MM.1S (cell line): ENCODE results near the gene MSMO1.

ENCODE experiments used
- DNase-seq: peaks from one replicate; pipeline ENCODE4 v3.0.0-alpha.2; 2015
- H2AFZ ChIP-seq: fragments of 300-600 bp; sonication (generic); 2 replicates; pipeline ENCODE4 v1.6.0; 2016; ENCODE audit warnings: antibody characterized with exemption, low read length
- H3F3A ChIP-seq: fragments of 300-600 bp; sonication (generic); 2 replicates; pipeline ENCODE4 v1.6.1; 2016; ENCODE audit warnings: mild to moderate bottlenecking, antibody characterized with exemption, low read length, moderate library complexity, mixed read lengths; ENCODE audit not compliant: insufficient read depth
- H3K27ac ChIP-seq: fragments of 300-600 bp; sonication (generic); 2 replicates; pipeline ENCODE4 v1.5.1; 2016; ENCODE audit warnings: mild to moderate bottlenecking, low read length
- H3K27me3 ChIP-seq: fragments of 300-600 bp; sonication (generic); replicated peaks from 2 replicates; pipeline ENCODE4 v1.6.0; 2016; ENCODE audit warnings: low read length; ENCODE audit not compliant: insufficient read depth
- H3K36me3 ChIP-seq: fragments of 300-600 bp; sonication (generic); replicated peaks from 2 replicates; pipeline ENCODE4 v1.6.1; 2016; ENCODE audit warnings: mild to moderate bottlenecking, low read length, mixed read lengths; ENCODE audit not compliant: insufficient read depth
- H3K4me1 ChIP-seq: fragments of 300-600 bp; sonication (generic); 2 replicates; pipeline ENCODE4 v1.6.1; 2016; ENCODE audit warnings: low read length, mixed read lengths
- H3K4me2 ChIP-seq: fragments of 300-600 bp; sonication (generic); 2 replicates; pipeline ENCODE4 v1.6.0; 2016; ENCODE audit warnings: low read depth, low read length
- H3K4me3 ChIP-seq: fragments of 300-600 bp; sonication (generic); 2 replicates; pipeline ENCODE4 v1.5.1; 2016; ENCODE audit warnings: low read length, mixed read lengths
- H3K79me2 ChIP-seq: fragments of 300-600 bp; sonication (generic); 2 replicates; pipeline ENCODE4 v1.6.1; 2016; ENCODE audit warnings: mixed run types, low read length, mixed read lengths
- H3K9ac ChIP-seq: fragments of 300-600 bp; sonication (generic); 2 replicates; pipeline ENCODE4 v1.6.1; 2016; ENCODE audit warnings: low read length, mixed read lengths
- H3K9me2 ChIP-seq: fragments of 300-600 bp; sonication (generic); replicated peaks from 2 replicates; pipeline ENCODE4 v1.6.1; 2016; ENCODE audit warnings: mild to moderate bottlenecking, low read length, mixed read lengths; ENCODE audit not compliant: insufficient read depth
- H3K9me3 ChIP-seq: fragments of 300-600 bp; sonication (generic); replicated peaks from 2 replicates; pipeline ENCODE4 v1.6.1; 2016; ENCODE audit warnings: mild to moderate bottlenecking, low read length, mixed read lengths; ENCODE audit not compliant: insufficient read depth
- H4K20me1 ChIP-seq: fragments of 300-600 bp; sonication (generic); 2 replicates; pipeline ENCODE4 v1.6.1; 2016; ENCODE audit warnings: mild to moderate bottlenecking, low read length, moderate library complexity, mixed read lengths; ENCODE audit not compliant: insufficient read depth
- CTCF ChIP-seq: fragments of 300-600 bp; sonication (generic); IDR thresholded peaks from 2 replicates; pipeline ENCODE4 v1.5.1; 2016; ENCODE audit warnings: antibody characterized with exemption, low read length, mixed read lengths
- EZH2 ChIP-seq: fragments of 300-600 bp; sonication (generic); optimal IDR thresholded peaks from 2 replicates; pipeline ENCODE3; 2017; ENCODE audit warnings: low read depth, mild to moderate bottlenecking, antibody characterized with exemption, low read length, mixed read lengths
- EZH2phosphoT487 ChIP-seq: fragments of 300-600 bp; sonication (generic); IDR thresholded peaks from 2 replicates; pipeline ENCODE4 v1.6.1; 2018; ENCODE audit warnings: antibody characterized with exemption, low read length

Gene MSMO1

GRCh38 chr4:165331823-165332222 lies 4.4 kb downstream of the MSMO1 start:
- no peak overlapping the region for H3K9ac ChIP-seq
- H4K20me1 ChIP-seq, result peaks cover 10% of the 10 kb centered on the region; the same call in 1 of the 2 replicates
- H3K36me3 ChIP-seq, result peaks cover 13% of the 10 kb centered on the region; the same call in 1 of the 2 replicates

DNA sequence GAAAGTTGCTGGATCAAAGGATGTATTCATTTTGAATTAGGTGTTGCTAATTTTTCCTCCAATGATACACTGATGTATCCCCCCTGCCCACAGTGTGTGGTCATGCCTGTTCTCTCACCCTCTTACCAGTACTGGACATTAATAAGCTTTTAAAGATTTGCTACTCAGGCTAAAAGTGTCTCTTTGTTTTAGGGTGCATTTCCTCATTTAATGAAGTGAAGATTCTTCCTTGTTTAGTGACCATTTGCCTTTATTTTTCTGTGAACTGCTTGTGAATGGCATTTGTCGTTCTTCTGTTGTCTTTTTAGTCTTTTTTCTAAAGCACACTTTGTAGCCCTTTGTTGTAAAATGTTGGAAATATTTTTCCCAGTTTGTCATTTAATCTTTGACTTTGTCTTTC lies 5.0 kb downstream of the MSMO1 start:
- Histone ChIP-seq H3K4me1 (peaks cover 12% of the 10 kb centered on the region), H3K36me3 (peaks cover 14% of the 10 kb centered on the region; the same call in 1 of the 2 replicates), H3K9me2 (no peaks in the 10 kb centered on the region), H3K4me2 (no peak overlapping the region), H3K9me3 (no peaks in the 10 kb centered on the region), H3K4me3 (no peak overlapping the region), H4K20me1 (peaks cover 10% of the 10 kb centered on the region; the same call in 1 of the 2 replicates), H3K79me2 (peaks cover 76% of the 10 kb centered on the region), H3F3A (no peaks in the 10 kb centered on the region), H2AFZ (no peak overlapping the region), H3K27ac (no peak overlapping the region), H3K9ac (no peak overlapping the region), H3K27me3 (no peaks in the 10 kb centered on the region)
- no peak for DNase-seq
- TF ChIP-seq EZH2phosphoT487 (no peak), EZH2 (no peak), CTCF (no peak)

More at GRCh38 chr4:165331823-165332222, 4.4 kb downstream of the MSMO1 start:
- TF ChIP-seq EZH2 (no peak), CTCF (no peak), EZH2phosphoT487 (no peak)
- no peak overlapping the region for H3K4me3 ChIP-seq
- H3K79me2 ChIP-seq, result peaks cover 76% of the 10 kb centered on the region
- H2AFZ ChIP-seq, result no peak overlapping the region
- no peak for DNase-seq
- H3K4me2 ChIP-seq, result no peak overlapping the region
- no peaks in the 10 kb centered on the region for H3K27me3 ChIP-seq
- H3K4me1 ChIP-seq, result peaks cover 12% of the 10 kb centered on the region
- H3F3A ChIP-seq, result no peaks in the 10 kb centered on the region
- H3K27ac ChIP-seq, result no peak overlapping the region
- no peaks in the 10 kb centered on the region for H3K9me3 ChIP-seq
- H3K9me2 ChIP-seq, result no peaks in the 10 kb centered on the region

DNA sequence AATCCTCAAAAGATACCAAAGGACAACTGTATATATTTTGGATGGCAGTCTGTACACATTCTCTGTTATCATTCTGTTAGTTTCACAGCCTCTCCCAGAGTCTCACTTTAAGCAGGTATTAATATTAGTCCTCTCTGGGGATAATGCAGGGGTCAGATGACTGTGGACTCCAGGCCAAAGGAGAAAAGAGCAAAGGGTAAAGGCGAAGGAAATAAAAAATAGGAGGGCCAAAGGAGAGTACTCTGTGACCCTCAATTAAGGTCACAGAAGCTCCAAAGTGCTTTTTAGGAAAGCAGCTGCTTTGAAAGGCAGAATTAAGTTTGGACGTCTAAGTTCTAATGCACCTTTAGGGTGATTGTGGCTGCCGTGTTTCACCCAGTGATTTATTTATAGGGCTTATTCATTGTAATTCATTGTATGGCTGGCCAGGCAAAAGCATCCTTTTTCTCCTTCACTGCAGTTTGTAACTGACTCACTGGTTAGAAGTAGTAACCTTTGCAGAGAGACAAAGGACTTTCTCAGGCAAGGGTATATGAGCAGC lies 7.8 kb downstream of the MSMO1 start:
- Histone ChIP-seq H3K9ac (no peak overlapping the region), H3K79me2 (peaks cover 49% of the 10 kb centered on the region), H3K4me2 (no peak overlapping the region), H3K9me2 (no peaks in the 10 kb centered on the region), H3K9me3 (no peaks in the 10 kb centered on the region), H3F3A (no peaks in the 10 kb centered on the region), H3K27ac (no peak overlapping the region), H3K4me3 (no peak overlapping the region), H3K36me3 (peaks cover 18% of the 10 kb centered on the region; the same call in 1 of the 2 replicates), H3K4me1 (0 out of 2 replicates have a peak, but pooled peaks cover under 1% of the 10 kb centered on the region), H3K27me3 (no peaks in the 10 kb centered on the region), H4K20me1 (peaks cover 10% of the 10 kb centered on the region; the same call in 1 of the 2 replicates), H2AFZ (no peak overlapping the region)
- no peak for DNase-seq
- TF ChIP-seq EZH2phosphoT487 (no peak), CTCF (no peak), EZH2 (no peak)
